Stimulated activated CD8-positive, alpha-beta memory T cell treated with anti-CD3 and anti-CD28 coated beads, Interleukin-12 subunit alpha, Interleukin-12 subunit beta, amount 100 ng/mL, for 24 hours (primary cell): ENCODE measurements around the gene JPH3.
"Not testable (repeated sequence)": the region's sequence is repeated elsewhere in the genome, so short reads cannot be mapped to it uniquely, and the experiment has no call there.

Experiments used
- DNase-seq: peaks from one replicate; pipeline ENCODE4 v3.0.0-alpha.2; 2020; ENCODE audit errors: extremely low read depth

Gene JPH3

GRCh38 chr16:87654826-87655225 lies 52.5 kb downstream of the JPH3 start:
- no peak for DNase-seq

DNA sequence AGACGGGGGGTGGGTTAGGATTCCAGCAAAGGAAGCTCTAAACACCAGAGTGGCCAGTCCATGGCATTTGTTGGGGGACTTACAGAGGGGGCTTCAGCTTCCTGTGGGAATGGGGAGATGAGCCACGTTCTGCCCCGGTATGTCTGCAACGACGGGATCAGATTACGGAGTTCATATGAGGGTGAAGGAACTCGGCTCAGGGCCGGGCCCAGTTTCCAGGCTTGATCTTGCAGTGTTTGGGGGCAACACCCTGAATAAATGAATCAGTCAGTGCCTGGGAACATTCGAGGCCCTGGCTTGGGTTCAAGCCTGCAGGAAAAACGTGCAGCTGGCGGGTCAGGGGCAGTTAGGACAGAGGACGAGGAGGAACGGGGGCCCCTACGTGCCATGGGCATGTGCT lies 54.0 kb downstream of the JPH3 start:
- DNase-seq, result no peak

DNA sequence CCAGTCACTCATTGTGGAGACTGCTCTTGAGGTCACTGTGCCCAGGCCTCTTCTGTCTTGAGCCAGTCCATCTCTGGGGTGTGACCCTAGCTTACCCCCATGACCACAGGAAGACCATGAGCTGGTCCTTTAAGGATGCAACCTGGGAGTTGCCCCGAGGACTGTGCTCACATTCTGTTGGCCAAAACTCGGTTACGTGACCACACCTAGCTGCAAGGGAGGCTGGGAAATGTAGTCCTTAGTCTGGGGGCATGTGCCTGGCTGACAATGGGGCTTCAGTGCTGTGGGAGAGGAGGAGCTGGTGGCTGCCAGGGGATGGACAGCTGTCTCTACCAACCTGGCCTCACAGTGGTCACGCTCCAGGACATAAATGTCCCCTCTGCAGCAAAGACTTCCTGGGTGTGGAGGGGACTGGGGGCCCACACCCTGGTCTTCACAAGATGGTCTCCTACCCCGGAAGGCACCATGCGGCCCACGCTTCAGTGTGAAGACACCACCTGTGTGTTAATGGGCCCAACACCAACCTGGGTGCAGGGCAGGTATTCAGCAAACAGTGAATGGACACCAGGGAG lies 55.4 kb downstream of the JPH3 start:
- no peak for DNase-seq

GRCh38 chr16:87658564-87659225 lies 56.4 kb downstream of the JPH3 start:
- DNase-seq, result no peak

- DNase-seq, result no peak
These were observed 59.3 kb downstream of the JPH3 start for GRCh38 chr16:87661561-87661960.

DNA sequence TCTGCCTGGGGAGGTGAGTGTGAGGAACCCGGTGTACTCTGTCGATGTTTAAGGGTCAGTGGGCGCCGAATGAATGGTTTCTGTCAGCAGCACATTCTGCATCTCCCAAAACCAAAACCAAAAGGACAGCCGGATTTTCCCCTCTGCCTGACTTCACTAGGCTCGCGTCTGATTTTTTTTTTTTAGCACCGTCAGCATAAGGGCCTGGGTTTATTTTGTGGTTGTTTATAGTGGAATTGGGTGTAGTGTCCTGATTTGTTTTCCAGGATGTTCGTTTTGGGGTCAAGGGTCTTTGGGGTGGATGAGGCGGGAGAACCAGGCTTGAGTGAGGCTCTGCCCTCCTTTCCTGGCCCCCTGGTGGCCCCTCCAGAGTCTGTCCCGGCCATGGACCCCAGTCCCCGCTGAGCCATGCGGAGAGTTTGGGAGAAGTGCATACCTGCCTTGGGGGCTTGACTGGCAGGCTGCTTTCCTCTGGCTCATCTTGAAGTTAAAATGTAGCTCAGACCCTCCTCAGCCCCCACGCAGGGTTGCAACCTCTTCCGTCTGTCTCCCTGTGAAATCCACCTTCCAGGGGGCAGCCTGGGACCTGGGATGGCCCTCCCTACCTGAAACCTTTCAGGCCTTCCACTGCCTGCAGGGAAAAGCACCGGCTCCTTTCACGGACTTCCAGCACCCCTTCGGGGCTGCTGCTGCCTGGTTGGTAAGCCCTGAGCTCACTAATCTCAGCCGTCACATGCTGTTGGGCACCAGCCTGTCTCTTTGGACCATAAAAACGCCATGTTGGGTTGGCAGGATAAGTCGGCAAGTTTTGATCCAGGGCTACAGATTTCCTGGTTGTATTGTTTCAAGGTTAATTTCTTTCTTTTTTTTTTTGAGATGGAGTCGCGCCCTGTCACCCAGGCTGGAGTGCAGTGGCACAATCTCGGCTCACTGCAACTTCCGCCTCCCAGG lies 60.2 kb downstream of the JPH3 start:
- no peak for DNase-seq

- no peak for DNase-seq
These were observed 62.5 kb downstream of the JPH3 start for GRCh38 chr16:87664792-87665191.

GRCh38 chr16:87665193-87665592 lies 62.9 kb downstream of the JPH3 start:
- no peak for DNase-seq

- DNase-seq, result no peak
These were observed 64.6 kb downstream of the JPH3 start for GRCh38 chr16:87666919-87667318.

GRCh38 chr16:87667443-87667842 lies 65.1 kb downstream of the JPH3 start:
- no peak for DNase-seq

DNA sequence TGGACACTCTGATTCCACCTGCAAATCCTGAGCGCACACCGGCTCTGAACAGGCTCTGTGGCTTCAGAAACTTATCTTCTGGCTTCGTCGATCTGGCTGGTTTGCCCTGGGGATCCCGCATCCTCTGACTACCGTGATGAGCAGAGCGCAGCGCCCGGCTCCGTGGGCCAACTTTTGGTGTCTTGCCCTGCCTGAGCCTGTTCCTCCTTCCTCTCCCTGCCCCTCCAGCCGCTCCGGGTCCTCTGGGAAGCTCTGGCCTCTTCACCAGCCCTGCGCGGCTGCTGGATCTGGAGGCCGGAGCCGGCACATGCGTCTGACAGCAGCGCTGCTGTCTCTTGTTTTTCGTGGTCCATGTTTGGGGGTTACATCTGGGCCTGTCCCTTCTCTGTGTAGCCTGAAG lies 65.6 kb downstream of the JPH3 start:
- DNase-seq, result no peak

GRCh38 chr16:87669672-87670071 lies 67.4 kb downstream of the JPH3 start:
- DNase-seq, result no peak

DNA sequence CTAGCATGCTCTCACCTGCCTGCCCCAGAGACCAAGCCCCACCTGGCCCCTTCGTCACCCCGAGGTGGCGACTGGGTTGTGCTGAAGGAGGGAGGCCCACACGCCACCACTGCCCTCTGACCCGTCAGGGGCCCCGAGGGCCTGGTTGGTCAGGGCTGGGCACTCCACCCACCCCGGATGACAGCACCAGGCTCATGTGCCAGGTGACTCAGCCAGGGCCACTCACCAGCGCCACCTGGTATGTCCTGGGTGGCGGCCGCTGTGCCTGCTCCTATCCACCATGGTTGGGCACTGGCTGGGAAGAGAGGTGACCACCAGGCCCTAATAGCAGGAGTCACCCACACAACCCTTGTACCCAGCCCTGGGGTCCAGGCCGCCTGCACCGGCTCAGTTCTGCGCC lies 68.9 kb downstream of the JPH3 start:
- DNase-seq, result no peak

DNA sequence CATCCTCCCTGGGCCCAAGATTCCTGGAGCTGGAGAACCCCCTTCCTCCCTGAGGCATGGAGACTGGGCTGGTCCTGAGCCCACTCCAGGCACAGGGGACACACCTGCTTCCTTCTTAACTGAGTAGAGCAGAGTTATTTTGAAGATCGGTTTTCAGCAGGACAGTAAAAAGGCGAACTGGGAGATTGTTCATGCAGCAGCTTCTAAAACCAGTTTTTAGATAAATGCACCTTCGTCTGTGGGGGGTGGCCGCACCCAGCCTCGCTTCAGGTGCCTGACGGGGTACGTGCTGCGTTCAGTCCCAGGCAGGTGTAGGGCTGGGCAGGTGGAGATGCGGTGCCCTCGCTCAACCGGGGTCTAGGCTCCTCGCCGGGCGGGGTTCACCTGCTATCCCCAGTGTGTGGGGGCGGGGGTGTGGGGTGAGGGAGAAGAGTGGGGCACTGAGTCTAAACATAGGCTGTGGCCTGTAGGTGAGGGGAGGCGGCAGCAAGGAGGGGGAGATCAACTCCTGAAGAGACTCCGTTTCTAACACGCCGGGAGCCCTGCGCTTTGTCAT lies 69.5 kb downstream of the JPH3 start:
- no peak for DNase-seq

DNA sequence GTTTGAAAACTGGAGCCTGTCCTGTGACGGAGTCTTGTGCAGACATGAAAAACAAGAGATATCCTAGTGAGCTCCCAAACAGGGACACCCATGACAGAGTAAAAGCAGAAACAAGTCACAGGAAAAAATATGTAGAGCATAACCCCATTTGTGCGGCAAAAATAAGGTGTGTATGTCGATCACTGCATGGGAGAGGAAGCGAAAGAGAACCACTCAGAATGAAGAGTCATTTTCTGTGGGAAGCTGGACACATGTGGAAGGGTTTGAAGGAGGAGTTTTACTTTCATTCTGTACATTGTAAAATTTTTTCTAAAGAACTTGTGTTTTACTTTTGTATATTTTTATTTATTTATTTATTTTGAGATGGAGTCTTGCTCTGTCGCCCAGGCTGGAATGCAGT lies 72.1 kb downstream of the JPH3 start:
- no peak for DNase-seq

GRCh38 chr16:87675111-87675719 lies 72.9 kb downstream of the JPH3 start:
- no peak for DNase-seq

DNA sequence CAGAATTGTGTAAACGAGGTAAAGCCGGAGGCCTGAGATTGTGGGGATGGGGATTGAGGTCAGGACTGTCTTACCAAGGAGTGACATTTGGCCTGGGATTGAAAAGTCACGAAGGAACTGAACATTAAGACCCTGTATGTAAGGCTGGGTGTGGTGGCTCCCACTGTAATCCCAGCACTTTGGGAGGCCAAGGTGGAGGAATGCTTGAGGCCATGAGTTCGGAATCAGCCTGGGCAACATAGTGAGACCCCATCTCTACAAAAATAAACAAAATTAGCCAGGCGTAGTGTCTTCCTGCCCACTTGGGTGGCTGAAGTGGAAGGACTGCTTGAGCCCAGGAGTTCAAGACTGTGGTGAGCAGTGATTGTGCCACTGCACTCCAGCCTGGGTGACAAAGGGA lies 75.5 kb downstream of the JPH3 start:
- DNase-seq, result no peak

DNA sequence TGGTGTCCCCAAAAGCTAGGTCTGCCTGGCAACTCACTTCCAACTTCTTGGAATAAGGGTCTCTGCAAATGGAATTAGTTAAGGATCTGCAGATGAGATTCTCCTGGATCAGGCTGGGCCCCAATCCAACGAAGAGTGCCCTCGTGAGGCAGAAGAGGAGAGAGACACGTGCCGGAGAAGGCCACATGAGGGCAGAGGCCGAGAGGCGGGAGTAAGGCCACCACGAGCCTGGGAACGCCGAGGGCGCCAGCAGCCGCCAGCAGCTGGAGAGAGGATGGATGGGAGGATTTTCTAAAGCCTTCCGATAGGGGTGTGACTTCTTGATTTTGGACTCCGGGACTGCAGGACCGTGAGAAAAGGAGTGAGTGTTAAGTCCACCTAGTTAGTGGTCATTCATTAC lies 76.3 kb downstream of the JPH3 start:
- no peak for DNase-seq

DNA sequence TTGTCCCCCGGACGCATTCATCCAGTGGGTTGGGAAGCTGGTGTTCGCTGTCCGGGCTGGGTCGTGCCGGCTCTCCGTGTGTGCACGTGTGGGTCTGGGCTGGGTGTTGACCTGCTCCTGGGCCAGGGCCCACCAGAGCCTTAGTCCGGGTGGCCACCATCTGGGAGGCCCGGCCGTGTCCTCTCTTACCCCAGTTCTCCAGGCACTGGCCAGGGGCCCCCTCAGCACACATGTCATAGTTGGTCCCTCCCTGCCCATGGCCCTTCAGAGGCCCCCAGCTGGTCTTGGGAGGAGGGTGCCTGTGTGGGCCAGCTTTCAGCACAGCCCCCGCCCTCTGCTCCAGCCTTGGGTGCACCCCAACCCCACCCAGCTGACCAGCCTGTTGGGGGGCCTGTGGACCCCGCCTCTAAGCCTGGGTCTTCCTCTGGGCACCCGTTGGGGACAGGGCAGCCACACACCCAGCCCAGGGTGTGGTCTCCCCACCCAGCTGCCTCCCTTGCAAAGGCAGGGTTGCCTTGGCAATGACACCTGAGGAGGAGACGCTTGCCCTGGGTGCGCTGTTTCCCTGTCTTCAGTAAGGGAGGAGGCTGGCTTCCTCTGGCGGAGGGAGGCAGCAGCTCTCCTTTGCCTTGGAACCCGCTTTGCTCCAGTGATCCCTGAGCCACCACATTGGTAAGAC lies 77.4 kb downstream of the JPH3 start:
- no peak for DNase-seq

GRCh38 chr16:87680272-87680644 lies 78.0 kb downstream of the JPH3 start:
- no peak for DNase-seq

DNA sequence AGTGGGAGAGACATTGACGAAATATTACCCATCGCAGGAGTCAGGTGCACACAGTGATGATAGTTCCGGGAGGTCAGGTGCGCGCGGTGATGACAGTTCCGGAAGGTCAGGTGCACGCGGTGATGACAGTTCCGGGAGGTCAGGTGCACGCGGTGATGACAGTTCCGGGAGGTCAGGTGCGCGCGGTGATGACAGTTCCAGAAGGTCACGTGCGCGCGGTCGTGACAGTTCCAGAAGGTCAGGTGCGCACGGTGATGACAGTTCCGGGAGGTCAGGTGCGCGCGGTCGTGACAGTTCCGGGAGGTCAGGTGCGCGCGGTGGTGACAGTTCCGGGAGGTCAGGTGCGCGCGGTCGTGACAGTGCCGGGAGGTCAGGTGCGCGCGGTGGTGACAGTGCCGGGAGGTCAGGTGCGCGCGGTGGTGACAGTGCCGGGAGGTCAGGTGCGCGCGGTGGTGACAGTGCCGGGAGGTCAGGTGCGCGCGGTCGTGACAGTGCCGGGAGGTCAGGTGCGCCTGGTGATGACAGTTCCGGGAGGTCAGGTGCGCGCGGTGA lies 78.8 kb downstream of the JPH3 start:
- DNase-seq, result not testable (repeated sequence)
